ENCODE results near the gene CAP2.
"Not testable (repeated sequence)": the region's sequence is repeated elsewhere in the genome, so short reads cannot be mapped to it uniquely, and the experiment has no call there.

The CAP2 gene

GRCh38 chr6:17501982-17502704 is 108.7 kb downstream of the CAP2 start:
- no peak for DNase-seq (ENCODE audit: low read depth, low spot score)

- DNase-seq (ENCODE audit: low read depth, low spot score), result no peak
These were observed 109.7 kb downstream of the CAP2 start for GRCh38 chr6:17503051-17503450.

DNA sequence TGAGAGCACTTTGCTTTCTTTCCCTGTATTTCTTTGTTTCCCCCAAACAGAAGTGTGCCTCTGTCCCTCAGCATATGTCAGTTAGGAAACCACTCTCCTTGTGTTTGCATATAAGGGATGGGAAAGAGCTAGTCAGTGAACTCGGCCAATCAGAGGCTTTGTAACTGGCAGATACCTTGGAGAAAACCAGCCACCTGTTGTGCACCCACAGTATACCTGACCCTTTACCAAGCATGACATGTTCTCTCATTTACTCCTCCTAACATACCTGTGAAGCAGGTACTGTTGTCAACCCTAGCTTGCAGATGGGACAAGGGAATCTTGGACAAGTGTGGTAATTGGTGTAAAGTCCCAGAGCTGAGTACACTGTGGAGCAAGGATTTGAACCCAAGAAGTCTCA is 110.6 kb downstream of the CAP2 start:
- DNase-seq (ENCODE audit: low read depth, low spot score), result no peak

DNA sequence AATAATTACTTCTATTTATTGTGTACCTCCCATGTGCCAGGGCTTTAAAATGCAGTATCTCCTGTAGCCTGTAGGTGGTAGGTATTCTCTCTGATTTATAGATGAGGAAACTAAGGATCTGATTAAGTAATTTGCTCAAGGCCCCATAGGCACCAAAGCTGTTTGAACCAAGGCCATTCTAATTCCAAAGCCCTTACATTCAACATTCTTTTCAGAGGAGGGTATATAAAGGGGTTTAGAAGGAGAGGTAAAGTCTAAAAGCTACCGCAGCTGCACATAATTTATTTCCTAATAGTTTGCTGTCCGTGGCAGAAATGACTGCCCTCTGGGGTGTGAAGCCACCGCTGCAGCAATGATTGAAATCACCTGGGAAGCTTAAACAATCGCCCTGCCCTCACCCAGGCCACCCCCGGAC is 111.7 kb downstream of the CAP2 start:
- peak; percentile 20 for DNase-seq (ENCODE audit: low read depth, low spot score)

- peak; percentile 75 for DNase-seq (ENCODE audit: low read depth, low spot score)
These were observed 112.4 kb downstream of the CAP2 start for GRCh38 chr6:17505767-17506280.

DNA sequence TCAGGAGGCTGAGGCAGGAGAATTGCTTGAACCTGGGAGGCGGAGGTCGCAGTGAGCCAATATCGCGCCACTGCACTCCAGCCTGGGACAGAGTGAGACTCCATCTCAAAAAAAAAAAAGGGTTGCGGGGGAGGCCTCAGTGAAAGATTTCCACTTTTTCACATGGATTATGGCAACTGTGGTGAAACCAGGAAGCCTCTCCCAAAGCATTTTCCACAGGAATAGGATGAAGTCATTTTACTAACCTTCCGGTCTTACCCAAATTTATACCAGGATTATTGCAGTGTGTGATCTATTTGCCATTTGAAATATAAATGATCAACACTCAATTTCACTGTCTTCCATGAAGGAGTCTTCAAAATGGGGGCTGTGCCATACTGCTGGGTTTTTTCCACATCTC is 113.1 kb downstream of the CAP2 start:
- DNase-seq (ENCODE audit: low read depth, low spot score), result no peak

GRCh38 chr6:17506962-17507361 is 113.6 kb downstream of the CAP2 start:
- no peak for DNase-seq (ENCODE audit: low read depth, low spot score)

DNA sequence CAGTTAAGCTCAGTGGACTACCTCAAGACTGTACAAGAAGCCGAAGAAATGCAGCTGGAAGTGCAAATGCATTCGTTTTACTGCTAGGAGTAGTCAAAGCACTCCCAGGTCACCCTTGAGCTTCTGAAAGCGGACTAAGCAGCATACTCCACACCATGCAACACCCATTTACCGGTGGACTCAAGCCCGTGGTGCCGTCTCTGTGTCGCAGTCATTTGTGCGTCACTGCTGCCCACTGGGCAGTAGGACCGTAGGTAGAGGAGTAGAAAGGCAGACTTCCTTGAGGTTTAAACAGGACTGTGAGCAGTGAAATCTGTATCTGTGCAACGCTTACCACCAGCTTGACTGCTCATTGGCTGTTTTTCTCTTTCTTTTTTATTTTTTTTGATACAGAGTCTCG is 117.7 kb downstream of the CAP2 start:
- DNase-seq (ENCODE audit: low read depth, low spot score), result no peak

DNA sequence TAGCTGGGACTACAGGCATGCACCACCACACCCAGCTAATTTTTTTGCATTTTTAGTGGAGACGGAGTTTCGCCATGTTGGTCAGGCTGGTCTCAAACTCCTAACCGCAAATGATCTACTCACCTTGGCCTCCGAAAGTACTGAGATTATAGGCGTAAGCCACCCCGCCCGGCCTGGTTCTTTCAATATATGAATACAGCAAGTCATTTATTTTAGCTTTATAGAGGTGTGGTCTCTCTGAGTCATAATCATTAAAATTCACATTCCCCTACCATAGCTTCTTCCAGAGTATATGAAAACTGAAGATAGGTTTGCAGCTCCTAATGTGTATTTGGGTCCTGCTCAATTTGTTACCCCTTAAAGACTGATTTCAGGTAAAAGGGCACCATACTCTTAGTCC is 118.2 kb downstream of the CAP2 start:
- DNase-seq (ENCODE audit: low read depth, low spot score), result no peak

DNA sequence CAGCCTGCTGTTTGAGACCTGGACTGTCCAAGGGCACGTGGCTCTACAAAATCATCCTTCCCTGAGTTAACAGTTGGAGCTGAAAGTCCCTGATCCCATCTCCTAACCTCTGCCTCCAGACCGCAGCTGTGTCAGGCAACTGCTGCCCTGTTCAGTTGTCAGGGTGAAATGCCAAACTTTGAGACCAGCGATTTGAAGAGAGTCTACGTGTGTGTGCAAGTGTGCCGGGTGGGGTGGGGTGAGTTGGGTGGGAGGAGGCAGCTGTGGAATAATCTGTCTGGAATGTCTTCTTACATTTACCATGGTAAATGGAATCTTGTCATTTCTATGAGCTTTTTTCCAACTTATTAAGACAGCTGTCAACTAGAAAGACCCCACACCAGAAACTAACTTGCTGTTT is 125.7 kb downstream of the CAP2 start:
- no peak for DNase-seq (ENCODE audit: low read depth, low spot score)

DNA sequence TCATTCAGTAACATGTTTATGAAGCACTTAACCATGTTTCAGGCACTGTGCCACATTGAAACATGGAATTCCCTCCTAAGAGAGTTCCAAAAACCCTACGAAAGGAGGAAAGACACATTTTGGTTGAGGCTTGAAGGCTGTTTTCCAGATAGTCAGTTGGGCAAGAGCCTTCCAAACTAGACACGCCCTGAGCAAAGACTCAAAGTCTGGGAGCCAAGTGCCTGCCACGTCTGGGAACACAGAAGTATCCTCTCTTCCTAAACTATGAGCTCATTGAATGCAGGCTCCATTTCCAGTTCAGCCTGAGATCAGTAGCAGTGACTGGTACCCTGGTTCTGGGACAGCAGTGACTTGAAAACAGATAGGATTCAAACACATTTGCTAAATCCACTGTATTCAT is 132.2 kb downstream of the CAP2 start:
- DNase-seq (ENCODE audit: low read depth, low spot score), result no peak

DNA sequence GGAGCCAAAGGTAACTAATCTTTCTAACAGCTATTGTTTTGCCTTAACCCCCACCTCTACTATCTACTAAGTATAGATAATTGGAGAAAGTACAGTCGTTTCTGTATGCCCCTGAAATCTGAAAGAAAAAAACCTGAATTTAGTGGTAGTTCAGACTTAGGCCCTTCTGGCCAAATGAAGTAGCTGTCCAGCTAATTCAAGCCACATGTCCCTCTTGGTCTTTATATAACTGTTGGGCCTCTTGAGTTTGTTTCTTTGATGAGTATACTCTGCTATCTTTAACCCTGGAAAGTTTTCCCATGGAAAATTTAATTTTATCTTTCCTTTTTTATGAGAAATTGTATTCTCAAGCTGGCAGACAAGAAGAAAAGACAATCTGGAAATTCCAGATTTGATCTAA is 133.7 kb downstream of the CAP2 start:
- no peak for DNase-seq (ENCODE audit: low read depth, low spot score)

GRCh38 chr6:17530321-17530835 is 137.0 kb downstream of the CAP2 start:
- DNase-seq (ENCODE audit: low read depth, low spot score), result no peak

DNA sequence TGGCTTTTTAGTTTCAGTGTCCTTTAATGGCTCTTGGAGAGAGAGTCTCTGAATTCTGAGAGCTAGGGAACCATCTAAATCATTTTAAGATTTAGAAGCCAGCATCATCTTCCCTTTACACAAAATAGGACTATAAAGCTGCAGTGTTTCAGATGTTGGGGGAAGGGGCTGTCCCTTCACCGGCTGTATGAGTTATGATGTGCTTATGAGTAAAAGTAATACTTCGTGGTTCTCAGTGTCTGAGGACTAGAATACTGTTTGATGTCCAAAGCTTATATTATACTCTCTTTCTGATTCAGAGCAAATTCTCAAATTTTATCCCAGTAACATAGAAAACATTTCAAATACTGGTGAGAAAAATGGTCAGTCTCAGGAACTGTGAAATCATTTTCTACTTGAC is 143.2 kb downstream of the CAP2 start:
- DNase-seq (ENCODE audit: low read depth, low spot score), result no peak

DNA sequence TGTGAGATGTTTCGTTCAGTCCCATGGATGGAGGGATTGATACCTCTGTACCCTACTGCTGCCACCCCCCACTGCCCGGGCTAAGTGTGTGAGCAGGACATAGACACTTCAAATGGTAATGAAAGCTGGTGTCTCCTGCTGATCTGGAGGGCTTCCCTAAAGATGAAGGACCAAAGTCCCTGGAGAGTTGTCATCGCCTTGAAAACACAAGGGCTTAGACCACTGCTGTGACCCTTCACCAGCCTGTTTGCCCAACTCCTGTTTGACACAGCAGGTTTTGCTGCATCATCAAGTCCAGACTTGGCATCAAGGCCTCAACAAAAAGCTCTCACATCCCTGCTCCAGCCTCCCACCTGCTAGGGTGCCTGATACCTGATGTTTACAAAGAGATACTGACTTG is 148.8 kb downstream of the CAP2 start:
- DNase-seq (ENCODE audit: low read depth, low spot score), result no peak

DNA sequence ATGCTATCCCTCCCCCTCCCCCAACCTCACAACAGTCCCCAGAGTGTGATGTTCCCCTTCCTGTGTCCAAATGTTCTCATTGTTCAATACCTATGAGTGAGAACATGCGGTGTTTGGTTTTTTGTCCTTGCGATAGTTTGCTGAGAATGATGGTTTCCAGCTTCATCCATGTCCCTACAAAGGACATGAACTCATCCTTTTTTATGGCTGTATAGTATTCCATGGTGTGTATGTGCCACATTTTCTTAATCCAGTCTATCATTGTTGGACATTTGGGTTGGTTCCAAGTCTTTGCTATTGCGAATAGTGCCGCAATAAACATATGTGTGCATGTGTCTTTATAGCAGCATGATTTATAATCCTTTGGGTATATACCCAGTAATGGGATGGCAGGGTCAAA is 152.3 kb downstream of the CAP2 start:
- DNase-seq (ENCODE audit: low read depth, low spot score), result not testable (repeated sequence)

- no peak for DNase-seq (ENCODE audit: low read depth, low spot score)
These were observed 158.1 kb downstream of the CAP2 start for GRCh38 chr6:17551383-17551958.

DNA sequence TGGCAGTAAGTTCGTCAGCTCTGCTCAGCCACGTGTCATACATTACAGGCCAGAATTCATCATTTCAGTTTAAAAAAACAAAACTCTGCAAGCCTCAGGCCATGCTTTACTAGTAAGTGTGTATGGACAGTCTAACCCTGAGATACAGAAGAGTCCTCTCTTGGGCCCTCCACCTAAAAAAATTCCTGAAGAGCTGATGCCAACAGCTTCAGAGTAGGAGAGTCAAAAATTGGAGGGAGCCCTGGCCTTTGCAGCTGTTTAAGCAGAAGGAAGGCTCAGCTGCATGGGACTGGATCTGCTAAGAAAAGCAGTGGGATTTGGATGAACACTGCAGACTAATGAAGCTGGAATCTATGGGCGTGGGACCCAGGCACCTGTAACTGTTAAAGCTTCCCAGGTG is 159.5 kb downstream of the CAP2 start:
- DNase-seq (ENCODE audit: low read depth, low spot score), result no peak

GRCh38 chr6:17556014-17556413 is 162.6 kb downstream of the CAP2 start:
- DNase-seq (ENCODE audit: low read depth, low spot score), result no peak

GRCh38 chr6:17562636-17563035 is 169.2 kb downstream of the CAP2 start:
- DNase-seq (ENCODE audit: low read depth, low spot score), result no peak

DNA sequence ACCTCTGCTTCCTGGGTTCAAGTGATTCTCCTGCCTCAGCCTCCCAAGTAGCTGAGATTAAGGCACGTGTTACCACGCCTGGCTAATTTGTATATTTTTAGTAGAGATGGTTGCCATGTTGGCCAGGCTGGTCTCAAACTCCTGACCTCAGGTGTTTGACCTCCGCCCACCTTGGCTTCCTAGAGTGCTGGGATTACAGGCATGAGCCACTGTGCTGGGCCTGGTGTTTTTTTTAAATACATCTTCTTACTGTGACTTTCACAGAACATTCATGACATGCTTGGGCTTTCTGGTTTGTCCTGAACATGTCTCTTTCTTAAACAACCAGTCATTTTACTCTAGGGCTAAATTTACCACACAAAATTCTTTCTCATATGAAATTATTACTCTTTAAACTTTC is 172.0 kb downstream of the CAP2 start:
- no peak for DNase-seq (ENCODE audit: low read depth, low spot score)

- peak; percentile 83 for DNase-seq (ENCODE audit: low read depth, low spot score)
These were observed 181.6 kb downstream of the CAP2 start for GRCh38 chr6:17574866-17575560.

DNA sequence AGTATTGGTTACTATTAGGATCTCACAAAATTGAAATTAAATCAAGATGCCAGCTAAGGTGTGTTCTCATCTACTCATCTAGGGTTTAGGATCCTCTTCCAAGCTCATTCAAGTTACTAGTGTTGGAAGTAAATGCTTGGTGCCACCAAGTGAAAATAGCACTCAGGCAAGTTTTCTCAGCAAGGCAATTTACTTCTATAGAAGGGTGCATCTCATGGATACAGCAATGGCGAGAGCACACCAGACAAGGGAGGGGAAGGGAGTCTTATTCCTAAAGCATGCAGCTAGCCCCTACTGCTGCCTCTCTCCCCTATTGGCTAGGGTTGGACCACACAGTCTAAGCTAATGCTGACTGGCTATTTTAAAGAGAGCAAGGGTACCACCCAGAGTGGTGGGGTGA is 183.7 kb downstream of the CAP2 start:
- DNase-seq (ENCODE audit: low read depth, low spot score), result no peak
